ENCODE measurements around the gene APOO. TPM values are rescaled to one million over a fixed set of nuclear protein-coding genes. Genes with fewer than 3 reads are reported as not detected.

Gene APOO
- polyA plus RNA-seq, 1 donor from 2014 or later = 42.5 TPM

DNA sequence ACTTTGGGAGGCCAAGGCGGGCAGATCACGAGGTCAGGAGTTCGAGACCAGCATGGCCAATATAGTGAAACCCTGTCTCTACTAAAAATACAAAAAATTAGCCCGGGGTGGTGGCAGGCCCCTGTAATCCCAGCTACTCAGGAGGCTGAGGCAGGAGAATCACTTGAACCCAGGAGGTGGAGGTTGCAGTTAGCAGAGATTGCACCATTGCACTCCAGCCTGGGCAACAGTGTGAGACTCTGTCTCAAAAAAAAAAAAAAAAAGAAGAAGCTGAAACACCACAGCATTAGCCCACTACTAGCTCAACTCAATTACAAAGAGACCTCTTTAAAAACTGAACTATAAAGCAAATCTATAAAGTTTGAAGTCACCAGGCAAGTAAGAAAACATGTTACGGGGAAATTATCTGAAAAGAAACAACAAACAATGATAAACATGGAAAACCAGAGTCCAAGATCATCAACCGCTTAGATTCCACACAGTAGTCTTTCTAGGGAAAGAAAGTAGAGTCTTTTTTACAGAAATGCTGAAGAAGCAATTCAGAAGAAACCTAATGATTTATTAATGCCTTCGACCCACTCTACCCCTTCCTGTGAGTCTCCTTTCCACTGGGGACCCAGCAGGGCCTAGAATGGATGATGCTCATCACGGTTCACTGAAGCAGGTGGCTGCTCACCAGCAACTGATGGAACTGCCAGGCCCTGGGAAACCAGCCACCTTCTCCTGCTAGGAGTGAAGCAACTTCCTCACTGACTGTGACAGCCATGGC is 118.2 kb downstream of the APOO start:
- H3K79me2 ChIP-seq (replicated peaks; ENCODE audit: insufficient read depth, low read length) = no peaks in the 10 kb centered on the region
- no peaks in the 10 kb centered on the region for H3K9me2 ChIP-seq (ENCODE audit: insufficient read depth, low read length)
- TF ChIP-seq TAF1 (IDR thresholded peaks at IDR 0.05; ENCODE audit: low read depth) = no peak
- no peak for TF ChIP-seq SMC3 (conservative IDR thresholded peaks at IDR 0.05; ENCODE audit: poor library complexity)
- TF ChIP-seq, protein P1, sequence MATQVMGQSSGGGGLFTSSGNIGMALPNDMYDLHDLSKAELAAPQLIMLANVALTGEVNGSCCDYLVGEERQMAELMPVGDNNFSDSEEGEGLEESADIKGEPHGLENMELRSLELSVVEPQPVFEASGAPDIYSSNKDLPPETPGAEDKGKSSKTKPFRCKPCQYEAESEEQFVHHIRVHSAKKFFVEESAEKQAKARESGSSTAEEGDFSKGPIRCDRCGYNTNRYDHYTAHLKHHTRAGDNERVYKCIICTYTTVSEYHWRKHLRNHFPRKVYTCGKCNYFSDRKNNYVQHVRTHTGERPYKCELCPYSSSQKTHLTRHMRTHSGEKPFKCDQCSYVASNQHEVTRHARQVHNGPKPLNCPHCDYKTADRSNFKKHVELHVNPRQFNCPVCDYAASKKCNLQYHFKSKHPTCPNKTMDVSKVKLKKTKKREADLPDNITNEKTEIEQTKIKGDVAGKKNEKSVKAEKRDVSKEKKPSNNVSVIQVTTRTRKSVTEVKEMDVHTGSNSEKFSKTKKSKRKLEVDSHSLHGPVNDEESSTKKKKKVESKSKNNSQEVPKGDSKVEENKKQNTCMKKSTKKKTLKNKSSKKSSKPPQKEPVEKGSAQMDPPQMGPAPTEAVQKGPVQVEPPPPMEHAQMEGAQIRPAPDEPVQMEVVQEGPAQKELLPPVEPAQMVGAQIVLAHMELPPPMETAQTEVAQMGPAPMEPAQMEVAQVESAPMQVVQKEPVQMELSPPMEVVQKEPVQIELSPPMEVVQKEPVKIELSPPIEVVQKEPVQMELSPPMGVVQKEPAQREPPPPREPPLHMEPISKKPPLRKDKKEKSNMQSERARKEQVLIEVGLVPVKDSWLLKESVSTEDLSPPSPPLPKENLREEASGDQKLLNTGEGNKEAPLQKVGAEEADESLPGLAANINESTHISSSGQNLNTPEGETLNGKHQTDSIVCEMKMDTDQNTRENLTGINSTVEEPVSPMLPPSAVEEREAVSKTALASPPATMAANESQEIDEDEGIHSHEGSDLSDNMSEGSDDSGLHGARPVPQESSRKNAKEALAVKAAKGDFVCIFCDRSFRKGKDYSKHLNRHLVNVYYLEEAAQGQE (IDR thresholded peaks at IDR 0.05; ENCODE audit: borderline replicate concordance) = no peak
- TF ChIP-seq RAD21 (conservative IDR thresholded peaks at IDR 0.05) = no peak
- no peak for TF ChIP-seq EZH2 (IDR thresholded peaks at IDR 0.05; ENCODE audit: borderline replicate concordance, insufficient read depth, low read length, poor library complexity, severe bottlenecking)
- H3K4me3 ChIP-seq (ENCODE audit: low read length) = no peak overlapping the region
- H2AFZ ChIP-seq (ENCODE audit: low read depth, low read length) = no peak overlapping the region
- no peaks in the 10 kb centered on the region for H3F3A ChIP-seq (ENCODE audit: insufficient read depth, low read length, poor library complexity, severe bottlenecking)
- H3K9me3 ChIP-seq (ENCODE audit: low read length) = no peaks in the 10 kb centered on the region
- no peaks in the 10 kb centered on the region for H3K36me3 ChIP-seq (ENCODE audit: insufficient read depth, low read length)
- no peak overlapping the region for H3K27ac ChIP-seq (ENCODE audit: low read length)
- H4K20me1 ChIP-seq (ENCODE audit: insufficient read depth) = no peaks in the 10 kb centered on the region
- no peak overlapping the region for H3K9ac ChIP-seq (ENCODE audit: low read length)
- H3K4me2 ChIP-seq (ENCODE audit: low read length) = no peak overlapping the region
- H3K27me3 ChIP-seq (ENCODE audit: insufficient read depth, low read depth, low read length) = no peaks in the 10 kb centered on the region

DNA sequence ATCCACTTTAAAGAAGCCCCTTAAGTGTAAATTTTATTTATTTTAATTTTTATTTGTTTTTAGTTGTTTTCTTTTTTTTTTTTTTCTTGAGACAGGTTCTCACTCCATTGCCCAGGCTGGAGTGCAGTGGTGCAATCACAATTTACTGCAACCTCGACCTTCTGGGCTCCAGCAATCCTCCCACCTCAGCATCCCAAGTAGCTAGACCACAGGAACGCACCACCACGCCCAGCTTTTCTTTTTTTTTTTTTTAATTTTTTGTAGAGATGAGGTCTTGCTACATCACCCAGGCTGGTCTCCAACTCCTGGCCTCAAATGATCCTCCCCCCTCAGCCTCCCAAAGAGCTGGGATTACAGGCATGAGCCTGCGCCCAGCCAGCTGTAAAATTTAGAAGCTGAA is 118.8 kb downstream of the APOO start:
- no peak overlapping the region for H3K4me3 ChIP-seq (ENCODE audit: low read length)
- no peaks in the 10 kb centered on the region for H3K9me2 ChIP-seq (ENCODE audit: insufficient read depth, low read length)
- no peaks in the 10 kb centered on the region for H3K9me3 ChIP-seq (ENCODE audit: low read length)
- no peaks in the 10 kb centered on the region for H3K79me2 ChIP-seq (replicated peaks; ENCODE audit: insufficient read depth, low read length)
- H3K27me3 ChIP-seq (ENCODE audit: insufficient read depth, low read depth, low read length) = no peaks in the 10 kb centered on the region
- TF ChIP-seq, protein P1 (IDR thresholded peaks at IDR 0.05; ENCODE audit: borderline replicate concordance) = no peak
- TF ChIP-seq MXI1 (conservative IDR thresholded peaks at IDR 0.05; ENCODE audit: poor library complexity, severe bottlenecking) (no peak), RAD21 (conservative IDR thresholded peaks at IDR 0.05) (no peak), SMC3 (conservative IDR thresholded peaks at IDR 0.05; ENCODE audit: poor library complexity) (no peak), POLR2AphosphoS5 (IDR thresholded peaks at IDR 0.05) (no peak), TAF1 (IDR thresholded peaks at IDR 0.05; ENCODE audit: low read depth) (no peak), EZH2 (IDR thresholded peaks at IDR 0.05; ENCODE audit: borderline replicate concordance, insufficient read depth, low read length, poor library complexity, severe bottlenecking) (no peak), EP300 (conservative IDR thresholded peaks at IDR 0.05; ENCODE audit: poor library complexity, severe bottlenecking) (no peak)
- TF ChIP-seq, protein P2, sequence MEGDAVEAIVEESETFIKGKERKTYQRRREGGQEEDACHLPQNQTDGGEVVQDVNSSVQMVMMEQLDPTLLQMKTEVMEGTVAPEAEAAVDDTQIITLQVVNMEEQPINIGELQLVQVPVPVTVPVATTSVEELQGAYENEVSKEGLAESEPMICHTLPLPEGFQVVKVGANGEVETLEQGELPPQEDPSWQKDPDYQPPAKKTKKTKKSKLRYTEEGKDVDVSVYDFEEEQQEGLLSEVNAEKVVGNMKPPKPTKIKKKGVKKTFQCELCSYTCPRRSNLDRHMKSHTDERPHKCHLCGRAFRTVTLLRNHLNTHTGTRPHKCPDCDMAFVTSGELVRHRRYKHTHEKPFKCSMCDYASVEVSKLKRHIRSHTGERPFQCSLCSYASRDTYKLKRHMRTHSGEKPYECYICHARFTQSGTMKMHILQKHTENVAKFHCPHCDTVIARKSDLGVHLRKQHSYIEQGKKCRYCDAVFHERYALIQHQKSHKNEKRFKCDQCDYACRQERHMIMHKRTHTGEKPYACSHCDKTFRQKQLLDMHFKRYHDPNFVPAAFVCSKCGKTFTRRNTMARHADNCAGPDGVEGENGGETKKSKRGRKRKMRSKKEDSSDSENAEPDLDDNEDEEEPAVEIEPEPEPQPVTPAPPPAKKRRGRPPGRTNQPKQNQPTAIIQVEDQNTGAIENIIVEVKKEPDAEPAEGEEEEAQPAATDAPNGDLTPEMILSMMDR (IDR thresholded peaks at IDR 0.05; ENCODE audit: poor library complexity, severe bottlenecking) = no peak
- no peak overlapping the region for H3K4me2 ChIP-seq (ENCODE audit: low read length)
- H3K9ac ChIP-seq (ENCODE audit: low read length) = no peak overlapping the region
- no peak overlapping the region for H3K27ac ChIP-seq (ENCODE audit: low read length)
- no peaks in the 10 kb centered on the region for H3F3A ChIP-seq (ENCODE audit: insufficient read depth, low read length, poor library complexity, severe bottlenecking)
- H3K36me3 ChIP-seq (ENCODE audit: insufficient read depth, low read length) = no peaks in the 10 kb centered on the region
- no peak overlapping the region for H2AFZ ChIP-seq (ENCODE audit: low read depth, low read length)
- no peaks in the 10 kb centered on the region for H4K20me1 ChIP-seq (ENCODE audit: insufficient read depth)

All from neural cell (in vitro differentiated cells).